Tibial nerve (tissue), 4 donors: ENCODE data around the gene ITPKC. TPM values are rescaled to one million over a fixed set of nuclear protein-coding genes. Genes with fewer than 3 reads are reported as not detected.
A peak's percentile ranks its signal among the peaks of the same experiment; 100 is the strongest.

Source experiments
- DNase-seq, 2 donors: peaks; one replicate each; pipeline ENCODE4 v3.0.0-alpha.2; 2019; ENCODE audit warnings: low spot score in 2 of 2
- H3K27ac ChIP-seq, 4 donors: fragments of 200-600 bp; sonication (generic) in 3 of 4; one replicate each; pipeline ENCODE4 v1.5.1; 2017 to 2019; ENCODE audit warnings: mild to moderate bottlenecking in 1 of 4
- H3K27me3 ChIP-seq, 2 donors: fragments of 200-600 bp; sonication (generic) in 1 of 2; one replicate each; pipeline versions ENCODE4 v1.5.1 to v1.6.0; 2017 to 2019
- H3K36me3 ChIP-seq, 3 donors: fragments of 200-600 bp; sonication (generic); one replicate each; pipeline ENCODE4 v1.5.1; 2018 to 2019
- H3K4me1 ChIP-seq, 4 donors: fragments of 200-600 bp; sonication (generic) in 3 of 4; one replicate each; pipeline ENCODE4 v1.5.1; 2017 to 2019
- H3K4me3 ChIP-seq, 4 donors: fragments of 200-600 bp; sonication (generic) in 3 of 4; one replicate each; pipeline ENCODE4 v1.5.1; 2017 to 2019; ENCODE audit warnings: mild to moderate bottlenecking in 1 of 4, moderate library complexity in 1 of 4
- H3K9me3 ChIP-seq, 4 donors: fragments of 200-600 bp; sonication (generic) in 3 of 4; one replicate each; pipeline ENCODE4 v1.5.1; 2017 to 2019
- EP300 ChIP-seq, 2 donors: sonication (generic); formaldehyde crosslinking; IDR thresholded peaks; one replicate each; pipeline ENCODE4 v1.6.1; 2017; ENCODE audit warnings: antibody characterized with exemption in 2 of 2, mild to moderate bottlenecking in 1 of 2
- POLR2A ChIP-seq, 2 donors: fragments of 450-650 bp; IDR thresholded peaks; one replicate each; pipeline ENCODE4 v1.6.1; 2017; ENCODE audit warnings: antibody characterized with exemption in 2 of 2, mild to moderate bottlenecking in 2 of 2, moderate library complexity in 2 of 2
- WGBS, 2 donors: methylation state at CpG; one replicate each; pipeline ENCODE4 v1.1.5; 2018; 5-methylcytosine and 5-hydroxymethylcytosine counted together
- total RNA-seq, 4 donors: library from RNA; depleted of rRNA; stranded (reverse); fragments of >200 nt; gene quantifications; one replicate each; pipeline ENCODE4 v1.1.0, GENCODE V29; 2016
- TF ChIP-seq, protein P1 (sequence below), 5 experiments: fragments of 200-600 bp in 3 of 5; fragments of 450-650 bp in 2 of 5; sonication (generic) in 3 of 5; IDR thresholded peaks; one replicate each; pipeline ENCODE4 v1.5.1; 2016 to 2019; ENCODE audit warnings: antibody characterized with exemption in 5 of 5, mild to moderate bottlenecking in 3 of 5, moderate library complexity in 2 of 5

Gene ITPKC
- total RNA-seq, 4 donors from 2014 or later, result 72.0 to 114 (median 90.9) TPM

DNA sequence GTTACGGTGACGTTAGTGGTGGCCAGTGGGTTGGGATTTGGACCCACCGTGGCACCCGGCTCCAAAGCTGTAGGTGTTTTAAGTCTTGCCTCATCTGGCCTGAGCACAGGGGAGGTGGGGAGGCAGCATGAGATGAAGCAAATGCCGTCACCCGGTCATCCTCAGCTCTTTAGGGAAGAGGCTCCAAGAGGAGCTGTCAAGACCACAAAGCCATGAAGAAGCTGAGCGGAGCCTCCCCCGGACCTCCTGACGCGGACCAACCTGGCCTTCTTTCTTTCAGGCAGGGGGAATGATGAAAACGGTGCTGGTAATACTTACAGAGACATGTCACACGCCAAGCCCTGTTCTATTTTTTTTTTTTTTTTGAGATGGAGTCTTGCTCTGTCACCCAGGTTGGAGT, 26.0 kb downstream of the ITPKC start:
- Histone ChIP-seq H3K27ac (peak overlapping the region in 1 of 4 donors; percentile 80), H3K4me3 (no peak overlapping the region), H3K27me3 (no peaks in the 10 kb centered on the region), H3K9me3 (no peaks in the 10 kb centered on the region), H3K4me1 (peaks cover 0 to 51% (median 0%) of the 10 kb centered on the region in 4 donors), H3K36me3 (peaks cover 0 to 57% (median 0%) of the 10 kb centered on the region in 3 donors)
- DNase-seq, result no peak
- 88 to 91% methylated on average over 10 to 12 of the region's 12 CpGs for WGBS, 2 donors
- no peak for TF ChIP-seq POLR2A (IDR thresholded peaks at IDR 0.05)
- TF ChIP-seq EP300 (IDR thresholded peaks at IDR 0.05), result no peak
- TF ChIP-seq, protein P1, sequence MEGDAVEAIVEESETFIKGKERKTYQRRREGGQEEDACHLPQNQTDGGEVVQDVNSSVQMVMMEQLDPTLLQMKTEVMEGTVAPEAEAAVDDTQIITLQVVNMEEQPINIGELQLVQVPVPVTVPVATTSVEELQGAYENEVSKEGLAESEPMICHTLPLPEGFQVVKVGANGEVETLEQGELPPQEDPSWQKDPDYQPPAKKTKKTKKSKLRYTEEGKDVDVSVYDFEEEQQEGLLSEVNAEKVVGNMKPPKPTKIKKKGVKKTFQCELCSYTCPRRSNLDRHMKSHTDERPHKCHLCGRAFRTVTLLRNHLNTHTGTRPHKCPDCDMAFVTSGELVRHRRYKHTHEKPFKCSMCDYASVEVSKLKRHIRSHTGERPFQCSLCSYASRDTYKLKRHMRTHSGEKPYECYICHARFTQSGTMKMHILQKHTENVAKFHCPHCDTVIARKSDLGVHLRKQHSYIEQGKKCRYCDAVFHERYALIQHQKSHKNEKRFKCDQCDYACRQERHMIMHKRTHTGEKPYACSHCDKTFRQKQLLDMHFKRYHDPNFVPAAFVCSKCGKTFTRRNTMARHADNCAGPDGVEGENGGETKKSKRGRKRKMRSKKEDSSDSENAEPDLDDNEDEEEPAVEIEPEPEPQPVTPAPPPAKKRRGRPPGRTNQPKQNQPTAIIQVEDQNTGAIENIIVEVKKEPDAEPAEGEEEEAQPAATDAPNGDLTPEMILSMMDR (IDR thresholded peaks at IDR 0.05), result no peak

DNA sequence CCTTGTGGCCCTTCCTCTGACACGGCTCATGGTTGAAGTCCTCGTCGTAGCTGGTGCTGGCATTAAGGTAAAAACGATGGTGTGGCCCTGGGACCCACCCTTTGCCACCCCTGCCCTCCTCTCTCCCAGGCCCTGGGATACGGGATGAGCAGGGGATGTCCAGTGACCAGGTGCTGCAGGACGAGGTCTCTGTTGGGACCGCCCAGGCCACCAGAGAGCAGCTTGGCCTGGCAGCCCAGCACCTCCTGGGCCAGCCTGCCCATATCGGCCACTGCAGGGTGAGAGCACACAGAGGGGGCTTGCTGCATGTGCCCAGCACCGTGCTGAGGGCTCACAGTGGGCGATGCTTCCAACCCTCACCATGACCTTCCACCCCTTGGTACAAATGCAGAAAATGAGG, 27.0 kb downstream of the ITPKC start:
- DNase-seq, result no peak
- Histone ChIP-seq H3K9me3 (no peaks in the 10 kb centered on the region), H3K27me3 (no peaks in the 10 kb centered on the region), H3K4me1 (peaks cover 0 to 56% (median under 1%) of the 10 kb centered on the region in 4 donors), H3K27ac (peak overlapping the region in 1 of 4 donors; percentile 50), H3K36me3 (peaks cover 0 to 46% (median 0%) of the 10 kb centered on the region in 3 donors), H3K4me3 (no peak overlapping the region)
- TF ChIP-seq POLR2A (IDR thresholded peaks at IDR 0.05) (no peak), EP300 (IDR thresholded peaks at IDR 0.05) (no peak)
- TF ChIP-seq, protein P1 (IDR thresholded peaks at IDR 0.05), result no peak
- 89 to 96% methylated on average over 9 to 10 of the region's 10 CpGs for WGBS, 2 donors

DNA sequence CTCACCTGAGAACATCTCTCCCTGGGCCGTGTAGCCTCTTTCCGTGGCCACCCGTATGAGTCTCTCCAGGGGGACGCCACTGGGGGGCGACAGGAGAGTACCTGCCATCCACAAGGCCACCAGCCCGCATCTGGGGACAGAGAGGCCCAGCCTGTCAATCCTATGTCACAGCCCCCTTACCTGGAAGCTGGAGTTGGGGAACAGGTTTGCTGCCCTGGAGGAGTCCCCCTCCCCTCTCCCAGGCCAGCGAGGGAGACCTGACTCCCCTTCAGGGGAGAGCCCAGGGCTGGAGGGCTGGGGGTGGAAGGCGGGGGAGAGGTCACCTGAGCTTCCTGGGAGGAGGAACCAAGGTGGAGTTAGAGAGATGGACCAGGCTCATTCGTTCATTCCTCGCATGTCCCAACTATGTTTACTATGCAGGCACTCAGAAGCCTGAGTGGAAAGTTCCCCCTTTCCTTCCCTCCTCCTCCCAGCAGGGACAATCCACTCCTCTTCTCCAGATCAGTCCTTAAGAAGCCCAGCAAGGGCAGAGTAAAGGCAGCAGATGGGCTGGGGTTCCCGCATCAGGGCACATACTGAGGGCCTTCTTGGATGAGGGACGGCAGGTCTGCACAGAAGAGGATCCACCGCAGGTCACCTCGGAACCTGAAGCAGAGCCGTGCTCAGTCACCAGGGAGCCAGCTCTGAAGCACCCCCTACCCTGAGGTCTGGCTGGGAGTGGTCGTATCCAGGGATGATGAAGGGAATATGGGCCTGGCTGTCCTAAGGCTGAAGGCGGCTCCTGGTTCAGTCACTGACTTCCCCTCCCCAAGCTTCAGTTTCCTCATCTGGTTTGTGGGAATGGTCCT, 27.9 kb downstream of the ITPKC start:
- H3K27ac ChIP-seq, result peak overlapping the region in 3 of 4 donors; percentile 47 to 73 (median 50)
- TF ChIP-seq, protein P1 (IDR thresholded peaks at IDR 0.05), result peak in 1 of 5 experiments; percentile 12
- TF ChIP-seq POLR2A (IDR thresholded peaks at IDR 0.05) (no peak), EP300 (IDR thresholded peaks at IDR 0.05) (no peak)
- H3K36me3 ChIP-seq, result peaks cover 0 to 38% (median 0%) of the 10 kb centered on the region in 3 donors
- 64 to 67% methylated on average over 16 to 17 of the region's 17 CpGs for WGBS, 2 donors
- no peaks in the 10 kb centered on the region for H3K27me3 ChIP-seq
- no peak for DNase-seq
- no peak overlapping the region for H3K4me3 ChIP-seq
- H3K9me3 ChIP-seq, result no peaks in the 10 kb centered on the region
- H3K4me1 ChIP-seq, result peaks cover 0 to 56% (median 7%) of the 10 kb centered on the region in 4 donors

DNA sequence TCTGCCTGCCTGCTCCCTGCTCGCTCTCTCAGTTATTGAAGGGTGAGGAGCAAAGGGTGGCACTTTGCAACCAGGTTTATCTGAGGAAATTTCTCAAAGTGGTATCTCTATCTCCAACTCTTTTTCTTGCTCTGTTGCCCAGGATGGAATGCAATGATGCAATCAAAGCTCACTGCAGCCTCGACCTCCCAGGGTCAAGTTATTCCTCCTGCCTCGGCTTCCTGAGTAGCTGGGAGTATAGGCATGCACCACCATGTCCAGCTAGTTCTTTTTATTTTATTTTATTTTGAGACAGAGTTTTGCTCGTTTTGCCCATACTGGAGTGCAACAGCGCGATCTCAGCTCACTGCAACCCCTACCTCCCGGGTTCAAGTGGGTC, 28.5 kb downstream of the ITPKC start:
- no peaks in the 10 kb centered on the region for H3K27me3 ChIP-seq
- TF ChIP-seq EP300 (IDR thresholded peaks at IDR 0.05) (no peak), POLR2A (IDR thresholded peaks at IDR 0.05) (no peak)
- TF ChIP-seq, protein P1 (IDR thresholded peaks at IDR 0.05), result no peak
- 65 to 66% methylated on average over 7 of the region's 7 CpGs for WGBS, 2 donors
- peaks cover 0 to 53% (median 9%) of the 10 kb centered on the region in 4 donors for H3K4me1 ChIP-seq
- no peaks in the 10 kb centered on the region for H3K9me3 ChIP-seq
- DNase-seq, result no peak
- H3K4me3 ChIP-seq, result no peak overlapping the region
- H3K36me3 ChIP-seq, result peaks cover 0 to 32% (median 0%) of the 10 kb centered on the region in 3 donors
- H3K27ac ChIP-seq, result peak overlapping the region in 3 of 4 donors; percentile 47 to 73 (median 50)

DNA sequence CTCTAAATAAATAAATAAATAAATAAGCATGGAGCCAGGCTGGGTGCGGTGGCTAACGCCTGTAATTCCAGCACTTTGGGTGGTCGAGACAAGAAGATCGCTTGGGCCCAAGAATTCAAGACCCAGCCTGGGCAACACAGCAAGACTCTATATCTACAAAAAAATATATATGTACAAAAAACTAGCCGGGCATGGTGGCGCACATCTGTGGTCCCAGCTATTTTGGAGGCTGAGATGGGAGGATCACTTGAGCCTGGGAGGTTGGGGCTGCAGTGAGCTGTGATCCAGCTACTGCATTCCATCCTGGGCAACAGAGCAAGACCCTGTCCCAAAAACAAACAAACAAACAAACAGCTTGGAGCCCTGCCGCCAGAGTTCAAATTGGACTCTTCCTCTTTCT, 30.6 kb downstream of the ITPKC start:
- H3K4me1 ChIP-seq, result peaks cover 0 to 44% (median 15%) of the 10 kb centered on the region in 4 donors
- peaks cover 0 to 14% (median 0%) of the 10 kb centered on the region in 3 donors for H3K36me3 ChIP-seq
- no peak for DNase-seq
- 82 to 91% methylated on average over 7 of the region's 7 CpGs for WGBS, 2 donors
- no peak overlapping the region for H3K4me3 ChIP-seq
- no peaks in the 10 kb centered on the region for H3K27me3 ChIP-seq
- TF ChIP-seq EP300 (IDR thresholded peaks at IDR 0.05) (no peak), POLR2A (IDR thresholded peaks at IDR 0.05) (no peak)
- TF ChIP-seq, protein P1 (IDR thresholded peaks at IDR 0.05), result no peak
- peak overlapping the region in 2 of 4 donors; percentile 32 to 68 for H3K27ac ChIP-seq
- H3K9me3 ChIP-seq, result no peaks in the 10 kb centered on the region
